ENCODE results near the gene GTF3C2.

DNA sequence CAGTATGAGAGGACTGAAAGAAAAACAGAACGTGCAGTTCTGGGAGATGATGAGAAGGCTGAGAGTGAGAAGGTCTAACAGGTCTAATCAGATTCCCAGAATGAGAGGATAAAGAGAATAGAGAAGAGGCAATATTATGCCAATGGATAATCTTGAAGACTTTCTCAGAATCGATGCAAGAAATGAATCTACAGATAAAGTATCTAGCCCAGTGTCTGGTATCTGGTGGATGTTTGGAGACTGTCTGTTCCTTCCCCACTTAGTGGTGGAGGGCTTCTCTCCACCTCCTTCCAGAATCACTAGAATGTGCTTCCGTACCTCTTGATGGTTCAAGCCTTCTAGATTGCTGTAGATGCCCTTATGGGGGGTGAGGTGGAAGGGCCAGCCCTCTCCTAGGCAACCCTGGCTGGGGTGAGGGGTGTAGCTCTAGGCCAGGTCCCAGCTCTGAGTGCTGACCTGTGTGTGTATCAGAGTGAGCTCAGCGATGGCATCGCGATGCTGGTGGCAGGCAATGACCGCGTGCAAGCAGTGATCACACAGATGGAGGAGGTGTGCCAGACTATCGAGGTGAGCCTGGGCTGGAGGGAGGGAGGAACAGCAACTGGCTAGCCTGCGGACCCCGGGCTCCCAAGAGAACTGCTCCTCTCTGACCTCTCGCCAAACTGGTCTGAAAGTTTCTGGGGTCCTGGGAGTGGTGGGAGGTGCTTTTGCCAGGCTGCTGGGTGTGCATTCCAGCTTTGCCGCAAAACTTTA, 51.9 kb downstream of the GTF3C2 start:
- no peak for TF ChIP-seq GATA2 (IDR thresholded peaks at IDR 0.05; ENCODE audit: low read depth, low read length)
- no peak for TF ChIP-seq GATA3 (IDR thresholded peaks at IDR 0.05; ENCODE audit: low read depth, low read length)
